Hepatic stellate cell (primary cell): ENCODE data around the gene C17orf50.
A peak's percentile ranks its signal among the peaks of the same experiment; 100 is the strongest.

Experiments used
- DNase-seq: peaks from one replicate; pipeline ENCODE4 v3.0.0; 2011; ENCODE audit warnings: low spot score

The C17orf50 gene

DNA sequence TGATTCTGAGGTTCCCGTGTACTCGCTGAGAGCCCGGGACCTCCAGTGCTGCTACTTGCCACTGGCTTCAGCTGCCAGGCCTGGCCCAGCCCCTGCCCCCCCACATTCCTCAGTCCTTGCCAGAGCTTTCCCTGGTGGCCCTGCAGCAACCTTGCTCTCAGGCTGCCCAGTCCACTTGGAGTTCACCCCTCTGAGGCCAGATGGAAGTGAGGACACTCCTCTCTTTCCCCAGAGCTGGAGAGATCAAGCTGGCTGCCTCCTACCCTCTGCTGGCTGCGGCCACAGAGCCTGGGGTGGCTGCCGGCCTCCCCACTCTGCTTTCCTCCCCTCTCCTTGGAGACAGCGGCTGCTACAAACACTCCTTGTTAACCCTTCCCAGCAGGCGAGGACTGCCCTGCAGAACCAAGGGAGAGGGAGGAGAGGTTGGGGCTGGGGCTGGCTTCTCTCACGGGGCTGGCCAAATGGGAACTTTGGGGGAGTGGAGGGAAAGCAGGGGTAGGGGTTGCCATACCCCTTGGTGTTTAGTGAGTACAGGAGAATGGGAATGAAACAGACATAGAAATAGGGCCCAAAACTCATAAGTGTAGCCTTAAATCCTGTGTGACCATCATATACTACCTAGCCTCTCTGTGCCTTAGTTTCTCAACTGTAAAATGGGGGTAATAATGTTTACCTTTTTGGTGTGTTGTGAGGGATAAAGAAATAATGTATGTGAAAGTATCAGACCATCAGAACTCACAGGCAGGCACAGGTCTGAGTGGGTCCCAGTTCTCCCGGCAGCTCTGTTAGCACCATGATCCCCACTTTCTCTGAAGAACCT lies 7.5 kb upstream of the C17orf50 start, which contains the start of gene GAS2L2:
TSS of gene GAS2L2 (minus strand) at position 295 of the 820 bp plus-strand sequence. CDS start 389 bp downstream, outside the sequence.
- DNase-seq = peak; percentile 41

DNA sequence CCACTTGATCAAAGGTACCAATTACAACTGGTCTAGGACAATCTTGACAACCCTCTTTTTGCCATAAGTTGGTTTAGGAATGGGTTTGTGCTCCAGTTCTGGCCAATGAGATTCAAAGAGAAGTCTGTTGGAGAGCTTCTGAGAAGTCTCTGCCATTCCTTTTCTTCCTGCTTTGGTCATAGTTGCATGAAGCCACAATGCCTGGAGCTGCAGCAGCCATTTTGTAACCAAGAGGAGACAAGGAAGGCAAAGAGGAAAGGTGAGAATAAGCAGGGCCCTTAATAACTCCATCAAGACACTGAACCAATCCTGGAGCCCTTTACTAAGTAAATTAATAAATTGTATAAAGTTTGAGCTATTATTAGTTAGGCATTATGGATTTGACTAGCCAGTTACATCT lies 3.4 kb upstream of the C17orf50 start:
- no peak for DNase-seq

DNA sequence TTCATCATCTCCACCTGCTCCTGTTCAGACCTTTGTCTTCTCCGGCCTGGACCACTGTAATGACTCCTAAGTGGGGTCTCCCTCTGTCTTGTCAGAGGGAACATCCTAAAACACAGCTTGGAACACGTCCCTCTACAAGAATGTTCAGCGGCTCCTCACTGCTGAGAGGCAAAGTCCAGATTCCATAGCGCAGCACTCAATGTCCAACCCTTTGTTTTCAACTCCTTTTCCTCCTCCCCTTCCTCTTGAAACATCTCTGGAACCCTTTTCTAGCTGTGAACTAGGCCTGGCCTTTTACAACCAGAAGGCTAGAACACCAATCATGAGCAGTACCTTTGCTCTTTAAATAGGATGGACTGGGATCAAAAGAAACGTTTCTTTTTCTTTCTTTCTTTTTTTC lies 914 bp downstream of the C17orf50 start:
- no peak for DNase-seq

DNA sequence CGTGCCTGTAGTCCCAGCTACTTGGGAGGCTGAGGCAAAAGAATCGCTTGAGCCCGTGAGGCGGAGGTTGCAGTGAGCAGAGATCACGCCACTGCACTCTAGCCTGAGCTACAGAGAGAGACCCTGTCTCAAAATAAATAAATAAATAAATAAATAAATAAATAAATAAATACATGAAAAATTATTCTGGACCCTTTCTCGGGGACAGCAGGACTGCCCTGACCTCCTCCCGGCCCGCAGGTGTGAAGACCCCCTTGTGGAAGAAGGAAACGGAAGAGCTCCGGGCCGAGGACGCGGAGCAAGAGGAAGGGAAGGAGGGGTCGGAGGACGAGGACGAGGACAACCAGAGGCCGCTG lies 3.1 kb downstream of the C17orf50 start:
- DNase-seq = no peak

DNA sequence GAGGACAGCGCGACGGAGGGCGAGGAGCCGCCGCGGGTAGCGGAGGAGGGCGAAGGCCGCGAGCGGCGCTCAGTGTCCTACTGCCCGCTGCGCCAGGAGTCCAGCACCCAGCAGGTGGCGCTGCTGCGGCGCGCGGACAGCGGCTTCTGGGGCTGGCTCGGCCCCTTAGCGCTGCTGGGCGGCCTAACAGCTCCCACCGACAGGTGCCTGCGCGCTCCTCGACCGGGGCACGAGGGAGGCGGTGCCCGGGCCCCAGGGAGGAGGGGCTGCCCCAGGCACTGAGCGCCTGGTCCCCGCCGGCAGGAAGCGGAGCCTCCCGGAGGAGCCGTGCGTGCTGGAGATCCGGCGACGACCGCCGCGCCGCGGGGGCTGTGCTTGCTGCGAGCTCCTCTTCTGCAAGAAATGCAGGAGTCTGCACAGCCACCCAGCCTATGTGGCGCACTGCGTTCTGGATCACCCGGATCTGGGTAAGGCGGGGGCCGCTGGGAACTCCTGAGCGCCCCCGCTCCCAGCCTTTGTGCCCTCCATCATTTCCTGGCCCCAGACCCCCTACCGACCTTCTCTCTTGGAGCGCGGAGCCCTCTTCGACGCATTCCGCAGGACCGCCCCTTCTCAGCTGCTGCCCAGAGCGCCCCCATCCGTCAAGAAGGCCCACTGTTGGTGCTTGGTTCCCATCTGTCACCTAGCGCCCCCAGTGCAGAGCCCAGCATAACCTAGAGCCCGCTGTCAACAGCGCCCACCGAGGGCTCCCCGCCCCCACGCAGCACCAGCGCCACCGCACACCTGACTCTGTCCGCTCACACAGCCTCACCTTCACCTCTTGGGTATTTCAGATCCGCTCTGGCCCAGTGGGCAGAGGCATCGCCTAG lies 3.7 kb downstream of the C17orf50 start:
- DNase-seq = peak; percentile 93

DNA sequence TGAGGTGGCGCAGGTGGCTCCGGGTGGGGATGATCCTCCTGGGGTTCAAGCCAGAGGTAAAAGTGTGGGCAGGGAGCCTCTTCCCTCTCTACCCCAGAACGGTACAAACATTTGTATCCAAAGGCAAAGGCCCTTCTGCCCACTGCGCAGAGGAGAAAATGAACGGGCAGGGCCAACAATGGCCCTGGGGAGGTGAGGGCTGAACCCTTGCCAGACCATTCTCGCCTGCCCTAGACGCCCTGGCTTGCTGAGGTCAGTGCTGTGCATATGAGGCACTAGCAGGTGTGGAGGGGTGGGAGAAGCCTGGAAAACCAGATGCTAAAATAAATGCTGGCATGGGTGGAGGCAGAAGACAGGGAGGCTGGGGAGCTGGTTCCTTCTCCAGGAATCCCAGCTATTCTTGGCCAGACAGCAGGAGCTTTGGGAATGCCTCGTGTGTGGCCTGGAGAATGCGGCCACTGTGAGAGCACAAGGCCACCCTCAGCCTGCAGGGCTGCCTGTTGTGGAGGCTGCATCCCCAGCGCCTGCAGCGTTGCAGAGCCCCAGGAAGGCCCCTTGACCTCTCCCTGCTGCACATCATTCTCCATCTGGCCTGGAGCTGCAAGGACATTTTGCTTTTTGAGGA lies 4.5 kb downstream of the C17orf50 start:
- peak; percentile 58 for DNase-seq

DNA sequence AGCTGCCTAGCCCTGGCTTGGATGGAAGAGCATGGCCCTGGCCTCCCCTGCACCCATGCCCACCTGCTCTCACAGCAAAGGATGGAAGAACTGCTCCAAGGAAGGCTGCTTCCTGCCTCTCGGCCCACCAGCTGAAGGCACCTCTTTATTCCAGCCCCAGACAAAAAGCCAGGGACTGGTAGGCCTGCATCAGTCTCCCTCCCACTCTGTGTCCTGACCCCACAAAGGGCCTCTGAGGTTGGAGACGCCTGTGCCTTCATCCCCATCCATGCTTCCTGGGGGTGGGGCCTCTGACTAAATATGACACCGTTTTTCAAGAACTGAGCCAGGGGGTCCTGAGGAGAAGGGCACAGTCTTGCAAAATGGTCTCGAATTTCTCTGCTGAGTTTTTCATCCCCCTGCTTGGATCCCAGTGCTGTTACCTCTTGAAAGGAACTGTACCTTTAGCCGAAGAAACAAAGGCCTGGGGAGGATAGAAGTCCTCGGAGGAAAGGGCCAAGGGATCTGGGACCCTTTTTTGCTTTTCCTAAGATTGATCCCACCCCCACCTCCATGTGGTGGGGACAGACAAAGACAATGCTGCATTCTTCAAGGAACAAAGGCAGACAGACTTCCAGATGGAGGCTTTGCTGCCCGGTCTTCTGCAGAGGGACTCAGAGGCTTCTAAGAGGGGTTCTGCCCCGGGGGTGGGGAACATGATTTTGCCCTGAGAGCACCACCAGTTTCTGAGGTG lies 5.2 kb downstream of the C17orf50 start:
- no peak for DNase-seq

DNA sequence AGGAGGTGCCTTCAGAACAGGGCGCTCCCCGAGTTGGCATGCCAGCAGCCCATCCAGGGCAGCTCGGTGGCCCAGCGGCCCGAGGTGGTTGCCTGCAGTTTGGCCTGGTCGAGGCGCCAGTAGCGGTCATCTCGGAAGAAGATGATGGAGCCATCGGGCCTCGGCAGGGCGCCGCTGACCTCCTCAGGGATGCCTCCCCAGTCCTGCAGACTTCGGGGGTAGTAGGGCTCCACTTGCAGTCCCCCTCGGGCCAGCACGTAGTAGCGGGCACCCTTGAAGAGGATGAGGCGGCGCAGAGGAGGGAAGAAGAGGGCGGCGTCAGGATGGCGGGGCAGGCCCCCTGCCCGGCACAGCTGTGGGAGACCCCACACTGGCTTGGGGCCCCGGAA lies 5.8 kb downstream of the C17orf50 start:
- DNase-seq = no peak

DNA sequence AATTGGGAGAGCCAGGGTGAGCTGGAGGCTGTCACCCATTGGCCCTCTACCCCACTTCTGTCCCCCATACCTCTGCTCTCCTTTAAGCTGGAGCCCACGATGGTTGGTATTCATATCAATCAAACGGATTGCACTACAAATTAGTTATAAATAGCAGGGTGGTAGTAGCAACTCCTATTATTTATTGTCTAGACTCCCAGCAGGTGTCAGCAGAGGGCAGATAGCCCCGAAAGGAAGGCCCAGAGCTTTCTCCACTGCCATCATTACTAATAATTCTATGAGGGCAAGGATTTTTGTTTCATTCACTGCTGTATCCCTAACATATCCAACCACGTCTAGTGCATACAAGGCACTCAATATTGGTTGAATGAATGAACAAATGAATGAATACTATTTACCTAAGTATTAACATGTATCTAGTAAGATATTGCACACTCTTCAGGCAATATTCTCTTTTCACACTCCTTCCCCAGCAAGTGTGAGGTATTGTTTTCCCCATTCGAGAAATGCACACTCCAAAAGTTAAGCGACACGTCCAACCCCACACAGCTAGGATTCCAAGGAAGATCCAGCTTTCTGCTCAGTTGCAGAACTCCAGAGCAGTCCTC lies 6.3 kb downstream of the C17orf50 start:
- DNase-seq = peak; percentile 86

DNA sequence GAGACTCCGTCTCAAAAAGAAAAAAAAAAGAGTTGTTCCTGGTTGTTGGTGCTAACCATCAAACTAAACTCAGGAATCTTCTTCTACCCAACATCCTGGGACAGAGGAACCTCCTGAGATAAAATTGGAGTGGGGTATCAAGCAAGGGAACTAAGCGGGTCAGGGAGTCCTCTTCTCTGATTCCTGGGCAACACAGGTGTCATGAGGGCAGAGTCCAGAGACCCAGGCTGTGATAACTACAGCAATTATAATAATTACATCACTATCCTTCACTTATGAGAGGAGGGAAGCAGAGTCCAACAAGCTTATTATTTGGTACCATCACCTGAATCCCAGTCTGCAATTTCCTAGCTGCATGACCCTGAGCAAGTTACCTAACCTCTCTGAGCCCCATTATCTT lies 8.1 kb downstream of the C17orf50 start:
- DNase-seq = no peak

DNA sequence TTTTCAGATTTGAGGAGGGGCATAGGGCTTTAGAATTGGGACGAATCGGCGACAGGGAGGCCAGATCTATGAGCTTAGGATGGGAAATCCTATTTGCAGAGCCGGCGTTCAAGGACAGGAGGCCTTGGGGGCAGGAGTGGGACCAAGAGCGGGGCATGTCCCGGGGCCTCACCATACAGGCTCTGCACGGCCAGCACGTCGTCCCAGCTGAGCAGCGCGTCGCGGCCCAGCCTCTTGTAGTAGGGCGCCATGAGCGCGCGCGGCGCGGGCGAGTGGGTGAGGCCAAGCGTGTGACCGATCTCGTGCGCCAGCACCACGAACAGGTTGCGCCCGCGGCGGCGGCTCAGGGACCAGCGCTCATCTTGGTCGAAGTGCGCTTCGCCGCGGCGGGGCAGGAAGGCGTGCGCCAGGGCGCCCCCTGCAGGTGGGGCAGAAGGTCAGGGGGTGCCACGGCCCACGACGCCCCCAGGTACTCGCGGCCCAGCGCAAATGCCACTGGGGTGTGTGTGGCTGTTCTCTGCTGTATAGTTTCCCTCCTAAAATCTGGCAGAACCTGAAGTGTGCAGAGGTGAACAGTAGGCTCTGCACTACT lies 9.3 kb downstream of the C17orf50 start:
- DNase-seq = no peak

DNA sequence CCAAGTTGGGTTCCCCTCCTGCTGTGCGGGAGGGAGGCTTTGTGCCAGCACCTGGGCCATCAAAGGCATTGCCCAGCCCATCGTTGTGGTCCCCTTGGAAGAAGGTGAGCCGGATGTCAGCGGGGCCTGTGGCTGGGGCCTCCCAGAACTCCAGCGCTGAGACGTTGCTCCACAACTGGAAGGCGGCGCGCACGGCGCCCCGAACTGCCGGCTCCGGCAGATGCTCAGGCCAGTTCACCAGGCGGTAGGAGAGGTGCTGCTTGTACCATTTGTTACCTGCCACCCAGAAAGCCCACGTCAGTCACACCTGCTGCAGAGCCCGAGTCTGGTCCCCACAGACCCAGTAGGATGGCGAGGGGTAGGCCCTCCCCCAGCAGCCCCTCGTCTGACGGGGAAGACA lies 12.4 kb downstream of the C17orf50 start:
- DNase-seq = no peak

DNA sequence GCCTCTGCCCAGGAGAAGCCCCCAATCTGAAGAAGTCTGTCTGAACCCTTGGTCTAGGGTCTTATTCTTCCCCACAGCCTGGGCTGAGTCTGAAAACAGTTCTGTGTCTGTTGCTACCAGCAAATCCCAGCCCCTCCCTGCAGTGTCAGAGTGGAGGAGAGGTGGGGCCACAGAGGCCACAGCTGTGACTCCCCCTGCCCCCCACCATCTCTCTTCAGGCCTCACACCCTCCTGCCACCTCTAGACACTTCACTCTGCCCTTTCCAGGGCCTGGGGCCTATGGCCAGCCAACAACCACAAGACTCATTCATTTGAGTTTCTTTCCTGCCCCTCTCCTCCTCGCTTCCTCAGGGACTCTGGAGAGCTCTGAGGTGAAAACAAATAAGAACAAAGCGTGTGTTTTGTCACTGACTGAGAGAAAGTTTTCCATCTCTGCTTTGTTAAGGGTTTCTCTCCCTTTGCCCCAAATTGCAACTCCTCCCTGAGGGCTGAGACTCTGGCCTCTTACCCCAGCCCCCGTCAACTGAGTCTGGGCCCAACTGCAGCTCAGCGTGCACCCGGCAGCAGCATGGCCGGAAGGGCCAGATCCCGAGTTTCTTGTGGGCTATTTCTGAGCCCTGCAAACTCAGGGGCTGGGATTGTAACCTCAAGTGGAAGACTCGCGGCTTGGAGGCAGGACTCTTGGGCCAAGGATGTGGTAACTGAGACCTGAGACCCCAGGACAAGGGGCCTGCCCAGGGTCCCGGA lies 13.2 kb downstream of the C17orf50 start:
- no peak for DNase-seq

DNA sequence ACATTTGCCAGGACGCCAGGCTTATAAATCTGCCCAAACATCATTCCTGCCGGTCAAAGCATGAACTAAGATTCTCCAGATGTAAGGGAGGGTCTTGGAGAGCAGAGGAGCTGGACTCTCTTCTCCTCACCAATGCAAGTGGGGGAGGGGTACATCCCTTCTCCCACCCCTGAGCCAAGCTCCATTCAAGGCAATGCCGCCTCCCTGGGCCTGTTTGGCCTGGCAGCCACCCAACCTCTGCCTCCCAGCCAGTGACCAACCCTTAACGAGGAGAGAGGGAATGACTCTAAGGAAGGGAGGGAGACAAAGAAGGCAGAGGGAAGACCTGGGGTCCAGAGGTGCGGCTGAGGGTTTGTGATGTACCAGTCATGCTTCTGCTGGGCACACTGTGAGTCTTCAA lies 13.8 kb downstream of the C17orf50 start:
- DNase-seq = peak; percentile 58

DNA sequence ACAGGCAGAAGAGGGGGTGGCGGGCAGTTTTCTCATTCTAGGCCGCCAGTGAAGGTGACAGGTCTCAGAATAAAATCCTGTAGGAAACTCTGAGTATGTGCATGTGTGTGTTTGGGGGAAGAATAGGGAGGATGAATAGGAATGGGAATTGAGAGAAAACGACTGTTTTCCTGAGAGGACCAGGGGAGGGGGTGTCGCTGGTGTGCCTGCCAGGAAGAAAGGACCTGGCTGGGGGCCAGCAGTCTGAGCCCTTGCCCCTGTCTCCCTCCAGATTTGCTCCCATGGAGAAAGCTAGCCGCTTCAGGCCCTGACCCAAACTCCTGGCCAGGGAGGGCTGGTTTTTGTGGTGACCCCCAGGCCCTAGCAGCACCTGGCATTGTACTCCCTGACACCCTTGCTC lies 14.4 kb downstream of the C17orf50 start:
- no peak for DNase-seq

DNA sequence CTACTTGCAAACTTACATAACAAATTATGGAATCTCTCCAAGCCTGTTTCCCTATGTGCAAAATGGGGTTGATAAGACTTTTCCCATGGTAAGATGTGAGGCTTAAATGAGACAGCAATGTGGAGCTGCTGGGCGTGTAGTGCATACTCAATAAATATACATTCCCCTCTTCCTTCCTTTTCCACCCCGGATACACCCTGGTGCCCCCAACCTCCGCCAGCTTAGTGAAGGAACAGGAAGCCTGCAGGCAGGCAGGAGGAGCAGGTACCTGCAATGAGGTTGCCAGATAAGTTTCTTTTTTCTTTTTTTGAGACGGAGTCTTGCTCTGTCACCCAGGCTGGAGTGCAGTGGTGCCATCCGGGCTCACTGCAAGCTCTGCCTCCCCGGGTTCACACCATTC lies 14.9 kb downstream of the C17orf50 start:
- DNase-seq = no peak

DNA sequence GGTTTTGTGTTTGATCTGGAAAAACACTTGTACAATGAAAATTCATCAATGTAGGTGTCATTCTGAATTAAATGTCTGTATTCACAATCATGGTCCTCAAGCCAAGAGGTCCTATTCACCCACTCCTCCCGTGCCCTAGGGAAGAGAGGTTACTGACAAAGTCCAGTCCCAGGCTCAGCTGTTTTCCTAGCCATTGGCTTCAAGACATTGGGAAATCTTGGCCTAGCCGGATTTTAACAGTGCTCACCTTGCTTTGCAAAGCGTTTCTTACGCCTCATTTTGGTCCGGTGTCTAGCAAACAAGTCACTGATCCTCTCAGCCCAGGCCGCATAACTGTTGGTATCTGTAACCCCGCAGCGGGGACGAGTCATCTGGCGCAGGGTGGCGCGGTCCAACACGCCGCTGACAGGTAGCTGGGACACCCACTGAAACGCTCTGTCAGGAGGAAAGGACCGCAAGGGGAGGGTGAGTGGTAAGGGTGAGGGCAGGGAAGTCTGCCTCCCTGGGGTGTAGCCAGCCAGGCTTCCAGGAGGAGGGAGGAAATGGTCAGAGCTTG lies 18.0 kb downstream of the C17orf50 start:
- no peak for DNase-seq

DNA sequence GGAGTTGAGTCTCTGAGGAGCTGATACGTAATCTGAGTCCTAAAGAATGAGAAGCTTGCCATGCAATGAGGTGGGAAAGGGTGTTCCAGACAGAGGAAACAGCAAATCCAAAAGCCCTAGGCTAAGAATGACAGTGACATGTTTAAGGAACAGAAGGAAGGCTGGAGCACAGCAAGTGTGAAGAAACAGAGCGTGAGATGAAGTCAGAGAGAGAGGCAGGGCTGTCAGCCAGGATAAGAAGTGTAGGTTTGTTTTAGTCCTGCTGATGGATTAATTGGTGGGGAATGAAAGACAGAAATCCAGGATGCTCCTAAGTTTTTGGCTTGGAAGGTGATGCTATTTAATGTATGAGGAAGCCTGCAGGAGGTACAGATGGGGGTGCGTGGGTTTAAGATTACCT lies 20.3 kb downstream of the C17orf50 start:
- no peak for DNase-seq

DNA sequence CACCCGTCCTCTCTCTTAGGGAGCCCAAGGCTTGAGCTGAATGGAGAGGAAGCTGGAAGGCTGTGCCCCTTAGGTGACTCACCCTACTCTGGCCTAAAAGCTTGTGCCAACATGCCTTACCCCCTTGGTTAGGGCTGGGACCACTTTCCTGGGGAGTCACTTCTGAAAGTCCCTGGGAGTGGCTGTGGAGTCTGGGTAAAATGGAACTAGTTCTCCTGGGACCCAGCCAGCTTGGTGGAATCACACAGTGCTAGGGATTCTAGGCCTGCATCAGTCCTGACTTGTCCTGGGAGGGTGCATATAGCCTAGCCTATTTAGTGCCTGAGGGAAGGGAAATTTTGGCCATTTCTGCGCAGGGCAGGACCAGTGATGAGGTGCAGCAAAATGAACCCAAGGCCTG lies 24.2 kb downstream of the C17orf50 start:
- no peak for DNase-seq

DNA sequence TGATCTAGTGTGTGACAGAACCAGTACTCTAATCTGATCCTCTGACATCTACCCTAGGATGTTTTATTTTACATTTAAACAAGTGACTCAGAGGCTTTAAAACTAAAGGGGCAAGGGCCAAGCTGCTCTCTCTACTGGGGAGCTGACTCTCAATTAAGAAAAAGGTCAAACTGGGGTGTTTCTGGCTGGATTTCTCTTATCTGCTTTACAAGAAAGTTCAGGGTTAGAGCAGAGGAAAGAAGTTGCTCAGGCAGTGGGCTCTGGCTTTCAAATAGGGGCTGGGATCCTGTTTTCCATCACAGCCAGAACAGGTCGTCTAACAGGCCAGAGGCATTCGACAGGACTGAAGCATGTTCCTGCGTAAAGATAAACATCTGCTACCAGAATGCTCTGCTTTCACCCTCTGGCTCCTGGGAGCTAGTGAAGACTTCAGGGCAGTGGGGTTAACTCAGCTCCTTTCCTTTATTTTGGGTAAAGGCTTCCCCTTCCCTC lies 26.3 kb downstream of the C17orf50 start:
- peak; percentile 46 for DNase-seq
